Stimulated activated CD4-positive, alpha-beta T cell treated with anti-CD3 and anti-CD28 coated beads, Interleukin-15, amount 100 ng/mL, for 24 hours (primary cell): ENCODE data around the gene TINAGL1.

Experiments used
- DNase-seq: peaks from one replicate; pipeline ENCODE4 v3.0.0-alpha.2; 2020

Gene TINAGL1

DNA sequence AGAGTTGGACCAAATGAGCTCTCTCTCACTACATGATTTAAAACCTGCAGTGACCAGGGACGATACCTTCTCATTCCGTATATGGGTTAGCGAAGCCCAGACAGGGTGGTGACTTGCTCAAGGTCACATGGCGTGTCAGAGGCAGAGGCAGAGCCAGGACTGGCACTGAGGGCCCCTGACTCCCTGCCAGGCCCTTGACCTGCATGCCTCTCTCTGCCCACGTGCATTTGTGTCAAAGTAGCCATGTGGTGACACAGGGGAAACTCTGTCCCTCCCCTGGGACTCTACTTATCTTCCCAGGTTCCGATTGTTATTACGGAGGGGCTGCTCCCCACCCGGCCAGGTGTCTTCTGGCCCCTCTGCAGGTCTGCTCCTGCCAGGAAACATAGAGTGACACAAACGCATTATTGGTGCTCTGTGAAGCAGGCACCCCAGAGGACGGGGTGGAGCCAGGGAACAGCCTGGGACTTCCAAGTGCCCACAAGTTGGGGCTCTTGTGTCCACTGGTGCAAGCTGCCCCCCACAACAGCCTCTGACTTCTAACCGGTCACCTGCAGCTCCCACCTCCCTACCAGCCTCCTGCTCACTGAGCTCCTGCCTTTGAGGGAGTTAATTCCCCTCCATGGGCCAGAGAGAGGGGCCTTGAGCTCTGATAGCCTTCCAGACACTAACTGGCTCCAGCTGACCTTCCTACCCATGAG is 7.3 kb upstream of the TINAGL1 start:
- no peak for DNase-seq

DNA sequence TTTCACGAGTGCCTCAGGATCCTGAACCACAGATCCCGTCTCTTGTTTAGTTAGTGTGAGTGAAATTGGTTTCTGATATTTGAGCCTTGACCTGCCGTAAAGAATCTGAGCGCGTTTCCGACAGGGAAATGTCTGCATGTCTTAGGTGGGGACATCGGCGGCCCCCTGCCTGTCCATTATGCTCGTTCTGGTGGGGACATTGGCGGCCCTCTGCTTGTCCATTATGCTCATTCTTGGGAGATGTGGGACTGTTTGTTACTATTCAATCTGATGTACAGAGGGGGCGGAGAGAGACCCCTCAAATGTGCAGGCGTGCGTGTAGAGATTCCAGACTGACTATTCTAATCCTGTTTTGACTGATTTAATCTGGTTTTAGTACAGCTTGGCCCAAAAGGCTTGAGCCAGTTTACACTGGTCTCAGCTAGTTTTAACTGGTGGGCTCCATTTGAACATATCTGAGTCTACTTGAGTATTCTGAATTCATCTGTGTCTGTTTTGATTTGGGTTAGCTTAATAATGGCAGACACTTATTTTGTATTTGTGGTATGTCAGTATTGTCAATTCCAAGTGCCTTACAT is 6.6 kb upstream of the TINAGL1 start:
- no peak for DNase-seq

DNA sequence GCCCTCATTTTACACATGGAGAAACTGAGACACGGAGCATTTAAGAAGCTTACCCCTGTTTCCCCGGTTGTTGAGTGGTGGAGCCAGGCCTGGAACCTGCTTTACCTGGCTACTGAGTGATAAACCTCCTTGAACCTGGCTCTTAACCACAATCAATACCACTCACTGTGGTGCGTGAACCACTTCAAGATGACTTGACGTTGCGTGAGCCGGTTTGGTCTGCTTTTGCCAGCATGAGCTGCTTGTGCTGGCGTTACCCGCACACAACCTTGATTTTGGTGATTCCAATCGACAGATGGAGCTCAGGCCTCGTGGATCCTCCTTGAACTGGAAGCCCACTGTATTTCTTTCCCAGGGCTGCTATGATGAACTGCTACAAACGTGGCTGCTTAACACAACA is 6.1 kb upstream of the TINAGL1 start:
- DNase-seq = no peak

DNA sequence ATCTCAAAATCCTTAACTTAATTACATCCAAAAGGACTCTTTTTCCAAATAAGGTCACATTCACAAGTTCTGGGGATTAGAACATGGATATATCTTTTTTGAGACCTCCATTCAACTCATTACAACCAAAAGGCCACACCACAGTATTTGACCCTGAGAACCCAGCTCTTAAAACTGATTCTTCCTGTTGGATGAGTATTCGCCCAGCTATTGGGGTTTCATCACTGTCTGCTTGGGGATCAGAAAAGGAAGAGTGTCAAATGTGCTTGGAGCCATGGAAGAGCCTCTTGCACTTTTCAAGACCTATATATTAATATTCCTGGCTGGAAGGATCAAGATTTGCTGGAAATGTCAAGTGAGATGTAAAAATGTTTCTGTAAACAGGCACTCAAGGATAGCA is 5.4 kb upstream of the TINAGL1 start:
- no peak for DNase-seq

DNA sequence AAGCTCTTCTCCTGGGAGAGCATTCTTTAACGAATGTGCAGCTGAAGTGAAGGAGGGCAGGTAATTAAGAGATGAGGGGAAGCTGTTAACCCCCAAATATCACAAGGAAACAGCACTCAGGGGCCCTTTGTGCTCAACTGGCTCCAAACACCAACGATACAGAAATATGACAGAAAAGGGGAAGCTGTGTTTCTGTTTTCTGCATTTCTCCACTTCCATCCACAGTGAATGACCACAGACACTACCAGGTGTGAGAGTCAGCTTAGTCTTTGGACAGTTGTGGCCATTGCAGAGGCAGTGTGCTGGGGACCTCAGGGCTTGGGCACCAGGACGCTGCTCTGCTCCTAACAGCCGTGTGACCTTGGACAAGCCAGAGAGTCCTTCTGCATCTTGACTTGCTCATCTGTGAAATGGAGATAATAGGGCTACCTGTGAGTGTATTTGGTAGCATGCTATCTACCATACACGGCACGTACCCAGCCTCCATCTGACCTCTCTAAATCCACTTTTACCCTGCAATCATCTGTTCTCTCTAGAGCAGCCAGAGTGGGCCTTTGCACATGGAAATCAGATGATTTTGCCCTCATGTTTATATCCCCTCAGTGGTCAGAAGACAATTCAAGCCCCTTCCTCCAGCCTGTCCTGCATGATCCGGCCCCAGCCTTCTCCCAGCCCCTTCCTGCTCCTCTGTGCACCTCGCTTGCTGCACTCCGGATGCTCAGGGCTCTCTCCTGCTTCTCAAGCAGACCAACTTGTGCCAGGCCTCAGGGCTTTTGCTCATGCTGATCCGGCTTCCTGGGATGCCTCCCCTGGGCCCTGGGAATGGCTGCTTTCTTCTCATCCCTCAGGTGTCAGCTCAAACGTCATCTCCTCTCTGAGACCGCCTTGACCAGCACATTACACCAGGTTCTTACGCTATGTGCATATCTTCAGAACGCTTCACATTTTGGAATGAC is 4.7 kb upstream of the TINAGL1 start:
- no peak for DNase-seq

DNA sequence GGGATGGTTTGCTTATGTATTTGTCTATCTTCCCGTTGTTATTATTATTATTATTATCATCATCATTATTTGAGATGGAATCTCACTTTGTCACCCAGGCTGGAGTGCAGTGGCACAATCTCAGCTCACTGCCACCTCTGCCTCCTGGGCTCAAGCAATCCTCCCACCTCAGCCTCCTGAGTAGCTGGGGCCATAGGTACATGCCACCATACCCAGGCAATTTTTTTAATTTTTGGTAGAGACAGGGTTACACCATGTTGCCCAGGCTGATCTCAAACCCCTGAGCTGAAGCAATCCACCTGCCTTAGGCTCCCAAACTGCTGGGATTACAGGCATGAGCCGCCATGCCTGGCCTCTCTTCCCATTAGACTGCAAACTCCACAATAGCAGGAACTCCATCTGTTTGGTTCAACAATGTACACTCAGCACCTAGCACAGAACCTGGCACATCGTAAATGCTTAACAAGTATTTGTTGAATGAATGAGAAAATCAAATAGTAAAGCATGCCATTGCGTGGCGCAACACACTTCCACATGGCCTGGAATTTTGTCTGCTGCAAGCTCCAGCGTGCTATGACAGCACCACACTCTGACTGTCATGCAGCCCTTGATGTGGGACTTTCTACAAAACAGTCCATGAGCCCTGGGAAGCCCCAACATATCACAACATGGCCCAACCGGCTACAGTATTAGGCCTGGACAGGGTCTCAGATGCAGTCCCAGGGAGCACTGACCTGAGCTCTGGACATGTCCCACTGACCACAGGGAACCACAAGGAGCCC is 3.8 kb upstream of the TINAGL1 start:
- DNase-seq = no peak

DNA sequence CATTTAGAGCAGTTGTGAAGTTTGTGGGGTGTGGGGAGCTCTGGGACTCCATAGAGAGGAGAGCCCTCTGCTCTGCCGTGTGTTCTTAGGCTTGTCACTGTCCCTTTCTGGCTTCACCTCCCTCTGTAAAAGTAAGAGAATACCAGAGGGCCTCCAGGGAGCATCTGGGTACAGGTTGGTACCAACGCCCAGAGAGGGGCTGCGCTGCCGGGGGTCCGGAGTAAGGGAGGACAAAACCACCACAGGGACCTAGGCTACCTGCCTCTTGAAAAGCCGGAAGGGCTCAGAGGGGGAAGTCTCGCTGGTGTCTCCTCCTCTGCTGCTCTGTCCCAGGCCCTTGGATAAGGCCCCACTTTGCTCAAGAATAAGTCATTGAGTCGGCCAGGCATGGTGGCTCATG is 3.1 kb upstream of the TINAGL1 start:
- no peak for DNase-seq

DNA sequence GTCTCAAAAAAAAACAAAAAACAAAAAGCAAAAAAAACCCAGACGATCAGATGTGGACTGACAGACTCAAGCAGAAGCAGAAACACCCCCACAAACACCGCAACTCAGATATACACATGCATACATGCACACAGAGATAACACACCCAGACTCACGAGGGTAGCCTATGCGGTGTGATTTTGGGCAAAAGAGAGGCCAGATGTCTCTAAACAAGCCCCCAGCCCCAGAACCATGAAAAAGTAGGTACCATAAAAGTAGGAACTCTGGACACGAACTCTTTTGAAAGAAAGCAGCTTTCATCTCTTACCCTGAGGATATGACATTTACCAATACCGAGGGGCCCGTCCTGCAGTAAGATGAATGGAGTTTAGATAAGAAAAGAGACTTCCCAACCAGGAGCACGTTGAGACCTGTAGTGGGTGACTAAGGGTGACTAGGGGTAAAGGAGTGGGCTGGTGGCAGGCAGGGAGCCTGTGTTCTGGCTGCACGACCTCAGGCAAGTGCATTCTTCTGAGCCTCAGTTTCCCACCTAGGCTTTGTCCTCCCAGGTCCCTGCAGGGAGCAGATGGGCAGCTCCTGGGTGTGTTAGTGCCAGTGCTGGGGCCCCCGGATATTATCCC is 1.5 kb upstream of the TINAGL1 start:
- DNase-seq = no peak

DNA sequence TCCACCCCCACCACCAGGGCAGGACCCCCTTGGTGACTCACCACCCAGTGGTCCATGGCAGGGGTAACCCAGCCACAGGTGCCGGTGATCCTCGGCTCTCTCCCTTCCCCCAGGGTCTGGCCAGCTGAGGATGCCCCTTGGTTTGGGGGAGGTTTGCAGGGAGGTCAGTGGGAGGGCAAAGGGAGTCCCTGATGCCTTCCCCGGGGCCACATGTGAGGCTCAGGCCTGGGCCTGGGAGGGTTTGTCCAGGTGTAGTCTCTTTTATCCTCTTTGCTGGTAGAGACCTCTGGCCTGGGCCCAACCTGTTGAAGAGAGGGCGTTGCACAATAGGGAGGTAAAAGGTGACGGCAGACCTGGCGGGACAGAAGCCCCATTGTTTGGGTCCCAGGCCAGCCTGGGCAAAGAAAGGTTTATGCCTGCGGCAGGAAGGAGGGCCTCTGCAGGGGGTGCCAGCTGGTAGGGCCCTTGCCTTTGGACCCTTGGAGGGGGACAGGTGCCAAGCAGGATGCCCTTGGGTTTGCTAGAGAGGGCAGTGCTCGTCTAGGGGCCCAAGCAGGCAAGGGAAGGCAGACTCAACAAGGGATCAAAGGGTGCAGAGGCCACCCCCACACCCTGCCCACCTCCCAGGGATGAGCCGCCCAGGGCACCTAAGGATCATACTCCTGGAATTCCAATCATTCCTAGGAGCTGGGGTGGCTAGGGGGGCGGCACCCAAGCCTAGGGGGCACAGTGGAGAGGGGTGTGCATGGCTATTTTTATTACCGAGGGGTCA is 760 bp upstream of the TINAGL1 start:
- DNase-seq = no peak

DNA sequence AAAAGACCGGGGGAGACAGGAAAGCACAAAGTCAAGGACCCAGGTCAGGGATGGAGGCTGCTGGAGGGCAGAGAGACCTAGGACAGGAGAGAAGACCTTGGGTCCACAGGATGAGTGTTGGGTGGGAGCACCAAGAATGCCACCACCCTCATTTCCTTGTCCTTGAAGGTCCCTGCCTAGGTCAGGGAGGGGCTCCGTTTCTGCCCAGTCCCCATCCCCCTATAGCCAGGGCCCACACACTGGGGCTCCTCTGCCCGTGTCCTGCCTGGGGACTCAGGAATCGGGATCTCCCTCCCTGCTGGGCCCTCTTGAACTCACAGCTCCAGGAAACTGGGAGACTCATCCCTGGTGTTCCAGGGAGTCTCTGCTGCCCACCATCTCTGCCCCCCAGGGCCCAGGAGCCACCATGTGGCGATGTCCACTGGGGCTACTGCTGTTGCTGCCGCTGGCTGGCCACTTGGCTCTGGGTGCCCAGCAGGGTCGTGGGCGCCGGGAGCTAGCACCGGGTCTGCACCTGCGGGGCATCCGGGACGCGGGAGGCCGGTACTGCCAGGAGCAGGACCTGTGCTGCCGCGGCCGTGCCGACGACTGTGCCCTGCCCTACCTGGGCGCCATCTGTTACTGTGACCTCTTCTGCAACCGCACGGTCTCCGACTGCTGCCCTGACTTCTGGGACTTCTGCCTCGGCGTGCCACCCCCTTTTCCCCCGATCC is 584 bp downstream of the TINAGL1 start:
- DNase-seq = no peak

DNA sequence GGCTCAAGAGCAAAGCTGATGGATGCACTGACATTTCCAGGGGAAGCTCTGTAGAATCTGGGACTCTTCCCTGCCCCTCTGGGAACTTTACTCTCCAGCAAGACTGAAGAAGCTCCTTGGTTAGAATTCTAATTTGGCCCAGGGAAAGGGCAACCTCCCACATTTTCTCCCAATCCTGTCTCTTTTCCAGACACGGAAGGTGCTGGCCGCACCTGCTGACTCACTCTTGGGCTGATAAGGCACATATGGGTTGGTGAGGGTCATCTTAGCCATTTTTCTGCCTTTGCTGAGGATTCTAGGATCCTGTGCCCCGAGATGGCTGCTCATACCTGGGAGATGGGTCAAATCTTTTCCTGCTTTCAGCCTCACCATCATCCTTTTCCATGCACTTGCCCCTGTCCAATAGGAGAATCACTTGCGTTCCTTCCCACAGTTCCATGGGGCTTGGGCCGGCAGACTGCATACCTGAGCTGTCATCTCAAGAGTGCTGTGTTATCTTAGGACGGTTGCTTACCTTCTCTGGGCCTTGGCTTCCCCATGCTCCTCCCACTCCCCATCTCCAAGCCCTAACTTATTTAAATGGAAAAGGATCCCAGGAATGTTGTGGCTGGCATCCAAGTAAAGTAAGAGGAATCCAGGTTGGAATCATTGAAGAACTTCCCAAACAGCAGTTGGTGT is 1.3 kb downstream of the TINAGL1 start:
- no peak for DNase-seq

DNA sequence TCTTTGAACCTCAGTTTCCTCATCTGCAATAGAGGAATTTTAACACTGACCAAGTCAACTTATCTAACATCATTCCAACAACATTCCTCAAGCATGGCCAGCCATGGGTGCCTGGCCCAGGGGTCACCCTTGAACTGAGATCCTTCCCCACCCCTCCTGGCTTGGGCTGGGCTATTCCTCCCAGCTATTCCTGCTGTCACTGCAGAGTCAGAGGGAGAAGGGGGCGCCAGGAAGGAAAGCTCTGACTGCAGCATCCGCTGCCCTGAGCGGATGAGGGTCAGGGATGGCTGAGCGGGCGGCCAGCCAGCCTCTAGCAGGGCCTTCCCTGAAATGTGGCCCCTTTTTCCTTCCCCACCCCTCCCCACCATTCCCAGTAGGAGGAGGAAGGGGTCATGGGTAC is 3.1 kb downstream of the TINAGL1 start:
- no peak for DNase-seq

DNA sequence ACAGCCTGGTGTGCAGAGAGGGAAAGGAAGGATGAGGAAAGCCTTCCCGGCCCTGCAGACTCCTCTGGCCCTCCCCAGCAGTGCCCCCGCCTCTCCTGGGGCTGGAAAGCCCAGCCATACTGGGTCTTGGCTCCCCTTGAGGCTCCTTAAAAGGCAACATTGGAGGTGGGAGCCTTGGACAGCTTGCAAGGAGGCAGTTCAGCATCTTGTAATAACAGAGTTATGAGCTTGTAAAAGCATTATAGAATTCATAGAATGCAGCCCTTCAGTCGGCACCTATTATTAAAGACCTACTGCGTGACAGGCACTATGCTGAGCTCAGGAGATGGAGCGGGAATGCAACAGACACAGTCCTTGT is 4.2 kb downstream of the TINAGL1 start:
- DNase-seq = no peak

DNA sequence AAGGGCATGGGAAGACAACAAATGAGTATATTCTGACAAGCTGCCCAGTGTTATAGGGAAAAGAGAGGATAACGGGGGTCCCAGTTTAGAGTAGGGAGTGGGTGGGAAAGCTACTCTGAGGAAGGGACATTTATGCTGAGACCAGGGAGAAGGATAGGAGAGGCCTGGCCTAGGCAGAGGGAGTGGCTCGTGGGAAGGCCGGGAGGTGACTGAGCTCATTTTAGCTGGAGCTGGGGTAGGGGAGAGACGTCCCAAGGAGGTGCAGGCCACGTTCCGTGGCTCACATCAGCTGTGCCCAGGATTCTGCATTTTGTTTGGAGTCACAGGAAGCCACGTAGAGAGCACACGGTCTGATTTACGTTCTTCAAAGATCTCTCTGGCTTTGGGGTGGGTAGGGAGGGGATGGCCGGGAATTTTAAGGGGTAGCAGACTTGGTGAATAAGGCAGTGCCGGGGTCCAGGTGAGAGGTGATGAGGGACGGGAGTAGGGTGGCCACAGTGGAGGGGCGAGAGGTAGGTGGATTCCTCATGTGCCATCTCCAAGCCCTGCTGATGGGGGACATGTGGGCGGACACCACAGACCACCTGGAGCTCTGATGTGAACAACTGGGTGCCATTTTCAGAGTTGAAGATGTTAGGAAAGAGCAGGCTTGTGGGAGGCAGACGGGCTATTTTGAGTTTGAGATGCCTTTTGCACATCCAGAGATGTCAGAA is 4.7 kb downstream of the TINAGL1 start:
- DNase-seq = no peak

DNA sequence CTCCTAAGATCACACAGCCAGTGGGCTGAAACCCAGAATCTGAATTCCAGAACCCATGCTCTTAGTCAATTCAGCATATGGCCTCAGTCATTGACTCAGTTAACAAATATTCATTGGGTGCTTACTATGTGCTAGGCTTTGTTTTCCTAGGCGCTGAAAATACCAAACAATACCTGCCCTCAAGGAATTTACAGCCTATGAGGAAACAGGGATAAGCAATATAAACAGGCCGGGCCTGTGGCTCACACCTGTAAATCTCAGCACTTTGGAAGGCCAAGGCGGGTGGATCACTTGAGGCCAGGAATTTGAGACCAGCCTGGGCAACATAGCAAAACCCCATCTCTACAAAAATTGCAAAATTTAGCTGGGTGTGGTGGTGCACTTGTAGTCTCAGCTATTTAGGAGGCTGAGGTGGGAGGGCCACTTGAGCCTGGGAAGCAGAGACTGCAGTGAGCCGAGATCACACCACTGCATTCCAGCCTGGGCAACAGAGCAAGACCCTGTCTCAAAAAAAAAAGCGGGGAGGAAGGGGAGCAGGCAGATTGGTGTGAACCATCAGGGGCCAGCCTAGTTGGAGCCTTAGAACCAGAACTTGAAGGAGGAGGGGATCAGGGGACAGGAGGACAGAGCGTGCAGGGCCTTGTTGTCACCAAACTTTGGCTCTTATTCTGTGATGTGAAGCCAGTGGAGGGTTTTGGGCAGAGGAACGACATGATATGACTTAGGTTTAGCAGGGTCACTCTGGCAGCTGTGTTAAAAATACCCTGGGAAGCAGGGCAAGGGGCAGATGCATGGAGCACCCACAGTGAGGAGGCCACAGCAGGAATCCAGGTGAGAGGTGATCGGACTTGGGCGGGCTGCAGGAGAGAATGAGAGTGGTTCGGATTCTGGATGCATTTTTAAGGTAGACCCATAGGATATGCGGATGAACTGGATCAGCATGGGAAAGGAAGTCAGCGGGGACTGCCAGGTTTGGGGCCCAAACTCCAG is 5.8 kb downstream of the TINAGL1 start:
- DNase-seq = no peak

DNA sequence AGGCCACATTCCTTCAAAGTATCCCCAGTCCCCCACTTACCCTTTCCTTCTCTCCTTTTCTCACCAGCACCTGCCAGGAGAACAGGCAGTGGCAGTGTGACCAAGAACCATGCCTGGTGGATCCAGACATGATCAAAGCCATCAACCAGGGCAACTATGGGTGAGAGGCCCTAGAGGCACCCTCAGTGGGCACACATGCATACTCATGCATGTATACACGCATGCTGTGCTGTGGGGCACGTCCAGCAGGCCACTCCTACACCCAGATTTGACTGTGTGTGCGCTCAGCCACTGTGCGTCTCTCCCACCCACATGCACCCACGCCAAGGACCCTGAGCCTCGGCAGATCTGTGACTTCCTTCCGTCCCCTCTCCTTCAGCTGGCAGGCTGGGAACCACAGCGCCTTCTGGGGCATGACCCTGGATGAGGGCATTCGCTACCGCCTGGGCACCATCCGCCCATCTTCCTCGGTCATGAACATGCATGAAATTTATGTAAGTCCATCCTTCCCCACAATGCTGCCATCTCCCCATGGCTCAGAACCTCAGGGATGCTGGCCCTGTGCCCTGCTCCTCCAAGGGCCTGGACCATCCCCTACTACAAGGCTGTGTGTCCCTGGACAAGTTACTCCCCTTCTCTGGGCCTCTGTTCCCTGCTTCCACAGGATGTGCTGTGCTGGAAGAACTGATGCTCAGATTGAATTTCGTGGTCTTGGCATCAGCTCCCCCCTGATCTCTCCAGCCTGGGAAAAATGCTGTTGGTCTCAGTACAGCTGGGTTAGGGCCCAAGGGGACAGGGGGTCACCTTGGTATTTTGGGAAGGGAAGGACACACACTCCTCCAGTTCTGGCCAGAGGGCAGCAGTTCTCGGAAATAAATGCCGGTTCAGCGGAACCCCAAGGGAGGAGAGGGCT is 7.0 kb downstream of the TINAGL1 start:
- no peak for DNase-seq
